Activated effector memory CD4-positive, alpha-beta T cell treated with anti-CD3 and anti-CD28 coated beads, Interleukin-2, amount 50 U/mL, for 16 hours (primary cell): ENCODE measurements around the gene DCAF12.

ENCODE experiments used
- DNase-seq: peaks from one replicate; pipeline ENCODE4 v3.0.0-alpha.2; 2020

DCAF12 gene

DNA sequence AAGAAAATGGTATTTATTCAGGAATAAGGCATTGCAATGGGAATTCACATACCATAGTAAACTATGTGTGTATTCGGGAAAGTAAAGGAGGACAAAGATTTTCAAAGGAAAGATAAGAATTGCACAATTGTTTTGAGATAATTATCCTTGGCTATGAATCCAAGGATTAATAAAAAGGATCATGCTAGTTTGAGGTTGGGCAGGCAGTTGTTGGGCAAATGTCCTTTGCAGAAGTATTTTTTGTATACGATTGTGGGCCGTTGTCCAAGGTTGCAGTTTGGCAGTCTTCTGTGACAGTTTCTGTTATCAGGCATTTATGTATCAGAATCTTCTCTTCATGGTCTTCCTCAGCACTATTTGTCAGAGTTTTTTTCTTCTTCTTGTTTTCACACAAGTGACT, 67.2 kb downstream of the DCAF12 start:
- no peak for DNase-seq

DNA sequence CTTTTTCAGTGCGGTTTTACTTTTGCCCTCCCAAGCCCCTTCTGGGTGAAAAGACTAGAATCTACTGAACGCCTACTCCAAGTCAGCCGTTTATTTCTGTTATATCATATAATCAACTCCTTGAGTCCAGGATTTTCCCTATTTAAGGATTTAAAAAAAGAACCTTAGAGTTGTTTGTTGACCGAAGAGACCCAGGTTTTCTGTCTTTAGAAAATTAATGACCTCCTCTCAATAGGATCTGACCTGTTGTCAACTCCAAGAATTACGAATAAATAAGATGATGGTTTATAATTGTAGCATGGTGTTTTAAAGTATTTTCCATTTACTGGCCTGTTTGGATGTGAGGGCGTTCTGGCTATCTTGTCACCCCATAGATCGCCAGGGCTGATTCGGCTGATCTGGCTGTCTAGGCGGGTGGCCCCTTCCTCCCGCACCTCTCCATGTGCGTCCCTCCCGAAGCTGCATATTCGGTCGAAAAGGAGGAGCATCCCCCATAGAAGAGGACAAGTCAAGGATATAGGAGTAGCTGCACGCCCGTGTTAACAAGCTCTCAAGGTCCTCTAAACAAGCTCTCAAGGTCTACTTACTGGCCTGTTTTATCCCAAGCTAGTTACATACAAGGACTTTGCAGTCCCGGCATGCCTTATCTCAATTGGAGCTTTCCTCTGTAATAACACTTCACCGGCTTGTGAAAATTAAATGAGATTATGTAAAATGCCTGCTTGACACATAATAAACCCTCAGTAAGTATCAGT, 76.7 kb downstream of the DCAF12 start:
- peak; percentile 63 for DNase-seq

DNA sequence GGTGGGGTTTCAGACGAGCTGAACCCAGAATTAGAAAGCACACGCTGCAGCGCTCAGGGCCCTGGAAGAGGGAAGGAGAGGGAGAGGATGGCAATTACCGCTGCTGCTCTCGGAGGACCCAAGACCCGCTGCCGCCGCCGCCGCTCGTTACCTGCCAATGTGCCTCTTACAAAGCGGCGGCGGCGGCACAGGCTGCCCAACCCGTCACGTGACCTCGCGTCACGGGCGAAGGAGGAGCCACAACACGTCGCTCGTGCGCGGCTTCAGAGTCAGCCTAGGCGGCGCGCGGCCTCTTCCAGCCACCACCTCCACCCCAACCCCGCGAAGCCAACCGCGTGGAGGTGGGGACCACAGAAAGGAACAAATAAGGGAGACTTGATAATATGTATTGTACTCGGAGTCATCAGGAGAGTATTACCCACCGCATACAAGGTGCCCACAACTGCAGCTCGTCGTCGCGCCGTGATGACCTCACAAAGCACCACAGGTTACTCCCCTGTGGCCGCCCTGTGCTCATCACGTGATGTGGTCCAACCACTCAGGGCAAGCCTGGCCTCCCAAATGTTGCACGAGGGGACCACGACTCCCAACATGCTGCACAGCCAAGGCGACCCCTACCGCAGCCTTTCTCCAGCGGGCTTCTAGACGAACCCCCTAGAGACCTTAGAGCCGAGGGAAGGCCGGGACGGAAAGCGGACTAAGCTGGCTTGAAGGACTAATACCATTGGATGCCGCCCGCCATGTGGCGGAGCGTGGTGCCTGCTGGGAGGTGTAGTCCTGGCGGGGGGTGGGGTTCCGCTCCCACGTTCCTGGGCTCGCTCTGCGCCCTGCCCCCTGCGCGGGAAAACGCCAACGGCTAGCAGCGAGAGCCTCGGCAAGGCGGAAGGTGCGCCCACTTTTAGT, 77.5 kb downstream of the DCAF12 start, which contains the start of gene UBAP2:
Gene UBAP2, minus strand, starts transcription at position 161 of the 903 bp plus-strand sequence. CDS start 31,739 bp downstream, outside the sequence.
- peak; percentile 99 for DNase-seq

DNA sequence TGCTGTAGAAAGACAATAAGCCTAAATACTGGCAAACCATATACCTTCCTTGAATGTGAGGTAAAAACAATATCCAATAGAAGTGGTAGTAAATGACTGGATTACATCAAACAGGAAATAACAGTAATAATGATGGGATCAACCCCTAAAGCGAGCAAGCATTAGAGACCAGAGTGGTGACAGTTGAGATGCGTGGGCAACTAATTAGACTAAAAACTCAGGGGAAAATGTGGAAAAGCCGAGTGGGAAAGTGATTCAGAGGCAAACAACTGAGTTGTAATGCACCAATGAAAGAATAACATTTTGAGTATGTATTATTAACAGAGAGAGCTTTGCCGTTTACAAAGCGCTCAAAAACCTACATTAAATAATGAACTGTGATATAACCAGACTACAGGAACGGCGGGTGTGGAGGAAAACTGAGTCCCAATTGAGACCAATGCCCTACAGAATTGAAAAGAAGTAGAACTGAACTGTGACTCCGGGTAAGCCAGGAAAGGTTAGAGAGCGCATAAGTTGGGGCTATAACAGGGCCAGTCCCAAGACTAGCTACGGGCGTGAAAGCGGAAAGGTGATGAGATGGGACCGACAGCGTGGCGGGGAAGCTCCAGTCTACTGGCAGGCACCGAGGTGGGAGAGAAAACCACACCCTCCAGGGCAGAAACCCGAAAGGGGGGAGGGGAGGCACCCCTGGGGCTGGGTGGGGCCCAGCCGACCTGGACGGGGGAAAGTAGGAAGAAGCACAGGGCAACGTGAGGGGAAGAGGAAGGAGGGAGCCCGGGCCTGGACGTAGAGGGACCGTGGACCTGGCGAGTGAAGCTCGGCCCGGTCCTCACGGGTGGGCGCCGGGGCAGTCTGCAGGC, 78.4 kb downstream of the DCAF12 start:
- DNase-seq = peak; percentile 84

GRCh38 chr9:34046784-34047379, 79.6 kb downstream of the DCAF12 start:
- peak; percentile 44 for DNase-seq

GRCh38 chr9:34045903-34046302, 80.6 kb downstream of the DCAF12 start:
- no peak for DNase-seq

DNA sequence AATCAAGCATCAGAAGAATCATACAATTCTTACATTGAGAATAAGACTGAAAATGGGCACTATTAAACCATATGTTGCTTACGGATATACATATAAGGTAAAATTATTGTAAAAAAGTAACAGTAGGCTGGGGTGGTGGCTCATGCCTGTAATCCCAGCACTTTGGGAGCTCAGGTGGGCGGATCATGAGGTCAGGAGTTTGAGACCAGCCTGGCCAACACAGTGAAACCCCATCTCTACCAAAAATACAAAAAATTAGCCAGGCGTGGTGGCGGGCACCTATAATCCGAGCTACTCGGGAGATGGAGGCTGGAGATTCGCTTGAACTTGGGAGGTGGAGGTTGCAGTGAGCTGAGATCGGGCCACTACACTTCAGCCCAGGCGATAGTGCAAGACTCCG, 84.4 kb downstream of the DCAF12 start:
- peak; percentile 5 for DNase-seq

- peak; percentile 31 for DNase-seq
These were observed 87.6 kb downstream of the DCAF12 start for GRCh38 chr9:34038851-34039250.

DNA sequence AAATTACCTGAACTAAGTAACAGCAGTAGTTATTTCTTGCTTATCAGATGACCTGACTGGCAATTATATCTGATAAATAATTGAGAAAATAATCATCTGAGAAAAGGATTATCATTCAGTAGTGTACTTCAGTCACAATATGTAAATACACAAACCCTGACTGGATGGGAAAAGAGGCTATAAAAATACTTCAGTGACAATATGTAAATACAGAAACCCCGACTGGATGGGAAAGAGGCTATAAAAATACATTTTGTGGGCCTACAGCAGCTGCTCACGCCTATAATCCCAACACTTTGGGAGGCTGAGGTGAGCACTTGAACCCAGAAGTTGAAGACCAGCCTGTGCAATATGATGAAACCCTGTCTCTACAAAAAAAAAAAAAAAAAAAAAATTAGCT, 88.9 kb downstream of the DCAF12 start:
- no peak for DNase-seq

- DNase-seq = peak; percentile 2
These were observed 89.9 kb downstream of the DCAF12 start for GRCh38 chr9:34036625-34037024.
